IMR-90 (cell line): Measurements from ENCODE around the gene TIFAB. TPM values are rescaled to one million over a fixed set of nuclear protein-coding genes. Genes with fewer than 3 reads are reported as not detected.
A peak's percentile ranks its signal among the peaks of the same experiment; 100 is the strongest.

Experiments
- ATAC-seq: fragments of 200-7000 bp; cut with Tn5 transposase; 2 replicates; pipeline ENCODE4 v1.9.1; 2020; ENCODE audit warnings: low read depth, mild to moderate bottlenecking, moderate library complexity
- BruUV-seq: library from RNA; stranded (reverse); fragments of 400-500 nt; replicated peaks from 2 replicates; lab custom pipeline; 2021; lab: Mats Ljungman, UMichigan
- CTCF ChIA-PET: fragments of 300-600 bp; formaldehyde crosslinking; extraction: SDS; loops from one replicate; lab custom pipeline; 2021; ENCODE audit warnings: antibody characterized with exemption; lab: Yijun Ruan, JAX
- POLR2A ChIA-PET: fragments of 300-600 bp; sonication (Branson Sonifier 250); formaldehyde crosslinking; loops from one replicate; lab custom pipeline; 2022; ENCODE audit warnings: antibody characterized with exemption; ENCODE audit not compliant: unreplicated experiment; lab: Charles Lee
- DNase-seq: peaks from one replicate; pipeline ENCODE4 v3.0.0; 2013
- H2AFZ ChIP-seq: replicated peaks from 2 replicates; pipeline ENCODE3; 2013; ENCODE audit warnings: low read length, mild to moderate bottlenecking; ENCODE audit not compliant: poor library complexity
- H2AK5ac ChIP-seq: 2 replicates; pipeline ENCODE4 v1.6.1; 2013; ENCODE audit warnings: low read depth, low read length, inconsistent platforms
- H2AK9ac ChIP-seq: replicated peaks from 2 replicates; pipeline ENCODE3; 2013; ENCODE audit warnings: mild to moderate bottlenecking, low read depth, low read length, moderate library complexity; ENCODE audit not compliant: poor library complexity
- H2BK120ac ChIP-seq: 2 replicates; pipeline ENCODE4 v1.6.1; 2013; ENCODE audit warnings: low read depth, low read length, inconsistent platforms
- H2BK15ac ChIP-seq: 3 replicates; pipeline ENCODE4 v1.6.1; 2013; ENCODE audit warnings: low read depth, low read length, inconsistent platforms
- H2BK20ac ChIP-seq: 2 replicates; pipeline ENCODE4 v1.6.1; 2013; ENCODE audit warnings: low read depth, mild to moderate bottlenecking, inconsistent platforms, low read length, moderate library complexity
- H2BK5ac ChIP-seq: 2 replicates; pipeline ENCODE4 v1.6.1; 2013; ENCODE audit warnings: mild to moderate bottlenecking, low read depth, low read length, inconsistent platforms; ENCODE audit not compliant: poor library complexity, severe bottlenecking
- H3K14ac ChIP-seq: replicated peaks from 2 replicates; pipeline ENCODE4 v1.6.1; 2013; ENCODE audit warnings: low read depth, low read length, inconsistent platforms
- H3K18ac ChIP-seq: 2 replicates; pipeline ENCODE4 v1.6.1; 2013; ENCODE audit warnings: low read depth, low read length, control low read depth
- H3K23ac ChIP-seq: 2 replicates; pipeline ENCODE4 v1.6.1; 2013; ENCODE audit warnings: low read depth, low read length, inconsistent platforms
- H3K27ac ChIP-seq: 2 replicates; pipeline ENCODE4 v1.5.1; 2013; ENCODE audit warnings: mild to moderate bottlenecking, control low read depth, low read length; ENCODE audit not compliant: insufficient read depth
- H3K27me3 ChIP-seq: 2 replicates; pipeline ENCODE4 v1.6.1; 2013; ENCODE audit warnings: low read length; ENCODE audit not compliant: control insufficient read depth, insufficient read depth
- H3K36me3 ChIP-seq: 2 replicates; pipeline ENCODE4 v1.6.1; 2013; ENCODE audit warnings: low read length, mixed read lengths; ENCODE audit not compliant: control insufficient read depth, insufficient read depth
- H3K4ac ChIP-seq: 2 replicates; pipeline ENCODE4 v1.6.1; 2013; ENCODE audit warnings: low read depth, low read length, inconsistent platforms
- H3K4me1 ChIP-seq: 2 replicates; pipeline ENCODE4 v1.6.1; 2013; ENCODE audit warnings: low read length, mixed read lengths; ENCODE audit not compliant: control insufficient read depth, insufficient read depth
- H3K4me2 ChIP-seq: 2 replicates; pipeline ENCODE4 v1.6.1; 2013; ENCODE audit warnings: low read depth, mild to moderate bottlenecking, control low read depth, low read length, moderate library complexity
- H3K4me3 ChIP-seq: 2 replicates; pipeline ENCODE4 v1.5.1; 2013; ENCODE audit warnings: low read depth, mild to moderate bottlenecking, control low read depth, low read length, moderate library complexity; ENCODE audit not compliant: insufficient read depth
- H3K56ac ChIP-seq: 2 replicates; pipeline ENCODE4 v1.6.1; 2013; ENCODE audit warnings: low read length, inconsistent platforms; ENCODE audit not compliant: insufficient read depth; ENCODE audit errors: extremely low read depth
- H3K79me1 ChIP-seq, 2 experiments: 2 replicates each; pipeline ENCODE4 v1.6.1; 2013; ENCODE audit warnings: low read length in 2 of 2, inconsistent platforms in 1 of 2, low read depth in 1 of 2
- H3K9ac ChIP-seq: 2 replicates; pipeline ENCODE4 v1.6.1; 2013; ENCODE audit warnings: low read depth, low read length, control low read depth
- H3K9me1 ChIP-seq: 2 replicates; pipeline ENCODE4 v1.6.1; 2013; ENCODE audit warnings: low read length, inconsistent platforms; ENCODE audit not compliant: insufficient read depth
- H3K9me3 ChIP-seq: 2 replicates; pipeline ENCODE4 v1.6.1; 2013; ENCODE audit warnings: low read length; ENCODE audit not compliant: control insufficient read depth, insufficient read depth
- H4K20me1 ChIP-seq: 2 replicates; pipeline ENCODE4 v1.6.1; 2013; ENCODE audit warnings: low read length, inconsistent platforms; ENCODE audit not compliant: insufficient read depth
- H4K5ac ChIP-seq: 2 replicates; pipeline ENCODE4 v1.6.1; 2013; ENCODE audit warnings: mild to moderate bottlenecking, low read depth, low read length, control low read depth
- H4K8ac ChIP-seq, 2 experiments: 2 replicates each; pipeline ENCODE4 v1.6.1; 2013; ENCODE audit warnings: low read depth in 2 of 2, low read length in 2 of 2, control low read depth in 1 of 2, inconsistent platforms in 1 of 2
- H4K91ac ChIP-seq: 2 replicates; pipeline ENCODE4 v1.6.1; 2013; ENCODE audit warnings: low read depth, low read length, inconsistent platforms; ENCODE audit not compliant: insufficient read depth
- CEBPB ChIP-seq: IDR thresholded peaks from 2 replicates; pipeline ENCODE4 v1.6.1; 2012; ENCODE audit warnings: low read depth, low read length, improper control_type of control experiment
- CHD1 ChIP-seq: IDR thresholded peaks from 2 replicates; pipeline ENCODE4 v1.6.1; 2012; ENCODE audit warnings: low read depth, low read length, improper control_type of control experiment
- FOS ChIP-seq: fragments of 150-350 bp; IDR thresholded peaks from 2 replicates; pipeline ENCODE4 v1.6.1; 2016; ENCODE audit warnings: low read depth, low read length
- POLR2A ChIP-seq: IDR thresholded peaks from 2 replicates; pipeline ENCODE4 v1.6.1; 2012; ENCODE audit warnings: mild to moderate bottlenecking, low read depth, low read length
- RAD21 ChIP-seq: IDR thresholded peaks from 2 replicates; pipeline ENCODE4 v1.6.1; 2012; ENCODE audit warnings: low read length, improper control_type of control experiment
- WGBS, 2 experiments: methylation state at CpG; one replicate each; pipeline versions ENCODE4 v1.1.5 to v1.1.7; 2013; ENCODE audit warnings: missing lambda C conversion rate in 2 of 2; ENCODE audit not compliant: insufficient read length in 1 of 2; ENCODE audit errors: extremely low coverage in 2 of 2; 5-methylcytosine and 5-hydroxymethylcytosine counted together
- dilution Hi-C: fragments of 300-500 bp; cut with HindIII; formaldehyde crosslinking; loops from one replicate; pipeline ENCODE4 v1.14.3; 2018; ENCODE audit warnings: low sequenced_read_pairs; ENCODE audit not compliant: unreplicated experiment
- in situ Hi-C: fragments of 300-500 bp; cut with MboI; formaldehyde crosslinking; loops from 3 replicates; pipeline ENCODE4 v1.14.3; 2019; ENCODE audit warnings: low sequenced_read_pairs, inconsistent platforms, mixed read lengths
- intact Hi-C: fragments of 100-400 bp; cut with micrococcal nuclease; formaldehyde crosslinking; loops from 2 replicates; pipeline ENCODE4 v1.10.0; 2022
- polyA plus RNA-seq, 3 experiments: library from polyadenylated mRNA; depleted of rRNA; stranded (reverse); fragments of >200 nt; gene quantifications; 2 replicates each; pipeline ENCODE4 v1.2.3, GENCODE V29; 2012; ENCODE audit warnings: low replicate concordance in 1 of 3
- total RNA-seq: library from RNA; depleted of rRNA; stranded (reverse); fragments of >200 nt; gene quantifications from 2 replicates; pipeline ENCODE4 v1.2.3, GENCODE V29; 2012

The TIFAB gene
- total and polyA plus RNA-seq, 2 of the 4 experiments (the other 2 are of a cell fraction) = not detected

DNA sequence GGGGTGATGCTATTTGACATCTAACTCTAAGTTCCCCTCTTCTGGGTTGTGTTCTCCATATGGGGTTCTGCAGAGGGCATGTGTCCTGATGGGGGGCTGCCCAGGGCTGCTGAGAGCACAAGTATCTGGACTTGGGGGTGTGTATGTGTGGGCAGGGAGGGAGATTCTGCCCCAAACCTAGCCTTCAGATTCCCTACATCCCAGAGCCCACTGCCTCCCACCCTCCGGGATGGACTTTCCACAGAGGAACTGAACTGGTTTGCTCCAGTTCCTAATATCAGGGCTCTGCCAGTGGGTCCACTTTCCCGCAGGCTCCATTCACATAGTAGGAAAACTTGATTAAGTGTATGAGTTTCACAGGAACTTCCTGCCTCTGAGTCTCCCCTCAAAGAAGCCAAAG lies 16.4 kb upstream of the TIFAB start:
- no peak overlapping the region for H4K91ac ChIP-seq
- H3K18ac ChIP-seq = no peak overlapping the region
- H4K20me1 ChIP-seq = no peaks in the 10 kb centered on the region
- no peak overlapping the region for H3K9ac ChIP-seq
- no peaks in the 10 kb centered on the region for H3K9me1 ChIP-seq
- in situ Hi-C loops = loop anchor here (5.0 to 10.0 kb wide), 2 partner anchors 84 to 366 kb away; partner anchors contain the start of gene SLC25A48
- no peak overlapping the region for H2AK9ac ChIP-seq
- no peak overlapping the region for H2BK120ac ChIP-seq
- no peaks in the 10 kb centered on the region for H3K4me1 ChIP-seq
- peak overlapping the region; percentile 32 for H2AFZ ChIP-seq
- no peak overlapping the region for H4K5ac ChIP-seq
- H3K4ac ChIP-seq = no peak overlapping the region
- ChIA-PET POLR2A (no interaction called here), CTCF (no interaction called here)
- no peak overlapping the region for H4K8ac ChIP-seq
- no CpG with 5 or more reads among the region's 2 CpGs for WGBS, 2 experiments
- H3K56ac ChIP-seq = no peak overlapping the region
- no peak overlapping the region for H2BK15ac ChIP-seq
- H3K27me3 ChIP-seq = peaks cover 69% of the 10 kb centered on the region
- no peak overlapping the region for H2BK20ac ChIP-seq
- BruUV-seq = no TSS peak
- H3K27ac ChIP-seq = no peak overlapping the region
- H2AK5ac ChIP-seq = no peak overlapping the region
- dilution Hi-C loops = loop anchor here (25.0 kb wide), 1 partner anchor 94 kb away; no protein-coding TSS in a partner anchor
- no peak overlapping the region for H3K4me3 ChIP-seq
- no peaks in the 10 kb centered on the region for H3K36me3 ChIP-seq
- intact Hi-C loops = no loop called here
- no peaks in the 10 kb centered on the region for H3K79me1 ChIP-seq
- ATAC-seq (no peak), DNase-seq (no peak)
- TF ChIP-seq POLR2A = no peak
- TF ChIP-seq FOS = no peak
- TF ChIP-seq CEBPB = no peak
- TF ChIP-seq RAD21 = no peak
- no peak for TF ChIP-seq CHD1
- no peak overlapping the region for H3K4me2 ChIP-seq
- no peak overlapping the region for H3K23ac ChIP-seq
- no peak overlapping the region for H3K14ac ChIP-seq
- no peak overlapping the region for H2BK5ac ChIP-seq
- no peaks in the 10 kb centered on the region for H3K9me3 ChIP-seq
